Gastroesophageal sphincter (tissue), 3 donors: ENCODE data around the gene PIGO.
A peak's percentile ranks its signal among the peaks of the same experiment; 100 is the strongest.

ENCODE experiments used
- CTCF ChIP-seq, 4 experiments: fragments of 200-600 bp in 2 of 4; fragments of 450-650 bp in 2 of 4; sonication (generic) in 1 of 4; IDR thresholded peaks; one replicate each; pipeline ENCODE4 v1.5.1; 2017 to 2019; ENCODE audit warnings: antibody characterized with exemption in 4 of 4, mild to moderate bottlenecking in 2 of 4, moderate library complexity in 2 of 4
- POLR2A ChIP-seq, 2 donors: fragments of 450-650 bp; IDR thresholded peaks; one replicate each; pipeline ENCODE4 v1.6.1; 2017; ENCODE audit warnings: antibody characterized with exemption in 2 of 2, mild to moderate bottlenecking in 2 of 2, moderate library complexity in 1 of 2

- no peak for TF ChIP-seq CTCF (IDR thresholded peaks at IDR 0.05)
- peak; percentile 54 to 79 for TF ChIP-seq POLR2A (IDR thresholded peaks at IDR 0.05)
These were observed 14.9 kb upstream of the PIGO start for GRCh38 chr9:35111001-35111933.
